Psoas muscle (tissue), 8 donors: ENCODE data around the gene RPL13. TPM values are rescaled to one million over a fixed set of nuclear protein-coding genes. Genes with fewer than 3 reads are reported as not detected.
"Not testable (repeated sequence)": the region's sequence is repeated elsewhere in the genome, so short reads cannot be mapped to it uniquely, and the experiment has no call there.

Source experiments
- ATAC-seq, 4 donors: fragments of 200-7000 bp; cut with Tn5 transposase; one replicate each; pipeline ENCODE4 v1.9.1; 2020; ENCODE audit warnings: moderate library complexity in 3 of 4, mild to moderate bottlenecking in 2 of 4
- DNase-seq, 2 donors: peaks; one replicate each; pipeline ENCODE4 v3.0.0-alpha.2; 2020
- H3K27ac ChIP-seq: fragments of 200-600 bp; one replicate; pipeline ENCODE4 v1.8.0; 2022
- H3K27me3 ChIP-seq, 3 donors: fragments of 200-600 bp in 1 of 3; one replicate each; pipeline versions ENCODE4 v1.6.1 to v1.8.0; 2013 to 2022; ENCODE audit warnings: low read length in 2 of 3, mild to moderate bottlenecking in 2 of 3, moderate library complexity in 1 of 3; ENCODE audit not compliant: insufficient read depth in 3 of 3
- H3K36me3 ChIP-seq, 2 donors: fragments of 200-600 bp in 1 of 2; one replicate each; pipeline versions ENCODE4 v1.6.1 to v1.8.0; 2013 to 2022; ENCODE audit warnings: low read depth in 1 of 2, mild to moderate bottlenecking in 1 of 2, moderate library complexity in 1 of 2; ENCODE audit not compliant: insufficient read depth in 1 of 2
- H3K4me1 ChIP-seq: fragments of 200-600 bp; one replicate; pipeline ENCODE4 v1.8.0; 2022
- H3K4me3 ChIP-seq: fragments of 200-600 bp; one replicate; pipeline ENCODE4 v1.8.0; 2022; ENCODE audit warnings: mild to moderate bottlenecking
- H3K9me3 ChIP-seq: fragments of 200-600 bp; one replicate; pipeline ENCODE4 v1.8.0; 2022
- CTCF ChIP-seq: fragments of 200-600 bp; IDR thresholded peaks from one replicate; pipeline ENCODE4 v1.8.0; 2022; ENCODE audit warnings: antibody characterized with exemption
- WGBS, 3 donors: extraction: QIAGEN DNeasy Blood & Tissue Kit; methylation state at CpG; one replicate each; pipeline versions ENCODE4 v1.1.6 to v1.1.7; 2013; 5-methylcytosine and 5-hydroxymethylcytosine counted together
- intact Hi-C, 2 donors: fragments of 100-400 bp; cut with DNase I; formaldehyde crosslinking; loops; one replicate each; pipeline versions ENCODE4 v1.11.0 to v1.14.2; 2022
- polyA plus RNA-seq, 3 donors: library from polyadenylated mRNA; stranded (reverse); fragments of 200-250 nt; gene quantifications; one replicate each; pipeline ENCODE4 v1.2.3, GENCODE V29; 2013
- total RNA-seq, 4 donors: library from RNA; stranded (reverse); fragmentation: NEBNext Ultra II Directional in 2 of 4; extraction: Animal tissue kit (Norgen Biotek cat#: 25700) in 2 of 4; gene quantifications; one replicate each; pipeline versions ENCODE4 v1.2.1 to v1.2.4, GENCODE V29; 2021 to 2023
- donor health status: healthy with polysubstance abuse.
- donor health status: DM: no; HTN: no; CAD: no; lungs with moderate emphysema.
- donor health status: Bipolar disorder and iron deficiency.
- donor health status: healthy.
- donor health status: DM: yes; HTN: yes; CAD: no.
- donor health status: DM: no; HTN: no; CAD: no.
- donor health status: DM: no; HTN: no; CAD: no.
- donor health status: DM: yes; HTN: yes; CAD: no.

The RPL13 gene
- total and polyA plus RNA-seq, 7 donors, result 1,039 to 7,334 (median 1,769) TPM

- no peaks in the 10 kb centered on the region for H3K9me3 ChIP-seq
- no peak for ATAC-seq
- no peaks in the 10 kb centered on the region for H3K36me3 ChIP-seq
- no peak for DNase-seq
- 69 to 79% (median 76%) methylated on average over 5 to 20 of the region's 25 CpGs for WGBS, 3 donors
- no peaks in the 10 kb centered on the region for H3K4me1 ChIP-seq
- H3K4me3 ChIP-seq, result no peak overlapping the region
- peaks cover 0 to 4% (median 2%) of the 10 kb centered on the region in 3 donors for H3K27me3 ChIP-seq
- intact Hi-C loops, result no loop called here
- H3K27ac ChIP-seq, result no peak overlapping the region
- no peak for TF ChIP-seq CTCF
Measured at GRCh38 chr16:89586853-89587252, 26.4 kb downstream of the RPL13 start.

- 95 to 100% (median 97%) methylated on average over 8 to 21 of the region's 36 CpGs for WGBS, 3 donors
- ATAC-seq, intact Hi-C loops: not testable (repeated sequence)
Measured at GRCh38 chr16:89587676-89588075, 27.2 kb downstream of the RPL13 start.

GRCh38 chr16:89588413-89589109 is 28.1 kb downstream of the RPL13 start:
- intact Hi-C loops, result no loop called here
- no peak for DNase-seq

More at GRCh38 chr16:89587676-89588075, 27.2 kb downstream of the RPL13 start:
- not testable (repeated sequence) for H3K27me3 ChIP-seq, H3K36me3 ChIP-seq, H3K4me3 ChIP-seq, H3K9me3 ChIP-seq, H3K27ac ChIP-seq, DNase-seq, H3K4me1 ChIP-seq

GRCh38 chr16:89589241-89589926 is 28.9 kb downstream of the RPL13 start:
- Histone ChIP-seq H3K9me3 (no peaks in the 10 kb centered on the region), H3K4me1 (no peaks in the 10 kb centered on the region), H3K27me3 (peaks cover 0 to 4% (median 2%) of the 10 kb centered on the region in 3 donors), H3K36me3 (no peaks in the 10 kb centered on the region), H3K4me3 (no peak overlapping the region), H3K27ac (no peak overlapping the region)
- ATAC-seq (no peak), DNase-seq (no peak)
- 86 to 89% (median 87%) methylated on average over 20 to 21 of the region's 21 CpGs for WGBS, 3 donors
- intact Hi-C loops, result no loop called here
- no peak for TF ChIP-seq CTCF

More at GRCh38 chr16:89588413-89589109, 28.1 kb downstream of the RPL13 start:
- TF ChIP-seq CTCF, result no peak
- peaks cover 0 to 4% (median 2%) of the 10 kb centered on the region in 3 donors for H3K27me3 ChIP-seq
- no peaks in the 10 kb centered on the region for H3K4me1 ChIP-seq
- no peak overlapping the region for H3K27ac ChIP-seq
- H3K36me3 ChIP-seq, result no peaks in the 10 kb centered on the region
- no peaks in the 10 kb centered on the region for H3K9me3 ChIP-seq
- H3K4me3 ChIP-seq, result no peak overlapping the region
- ATAC-seq, result no peak
- WGBS, 3 donors, result 84 to 93% (median 91%) methylated on average over 25 to 26 of the region's 26 CpGs

GRCh38 chr16:89593841-89594240 is 33.4 kb downstream of the RPL13 start:
- WGBS, 3 donors, result 74 to 82% (median 79%) methylated on average over 15 of the region's 15 CpGs
- Histone ChIP-seq H3K4me3 (no peak overlapping the region), H3K36me3 (no peaks in the 10 kb centered on the region), H3K9me3 (no peaks in the 10 kb centered on the region), H3K27me3 (no peaks in the 10 kb centered on the region), H3K27ac (no peak overlapping the region), H3K4me1 (no peaks in the 10 kb centered on the region)
- intact Hi-C loops, result no loop called here
- TF ChIP-seq CTCF, result no peak
- no peak for ATAC-seq
- no peak for DNase-seq
